GM18502 (cell line): ENCODE data around the gene PTPN18.
"Not testable (repeated sequence)": the region's sequence is repeated elsewhere in the genome, so short reads cannot be mapped to it uniquely, and the experiment has no call there.

Experiments used
- ATAC-seq: cut with Tn5 transposase; IDR thresholded peaks from one replicate; pipeline ENCODE4 v1.9.1; 2021; ENCODE audit warnings: mild to moderate bottlenecking; ENCODE audit not compliant: unreplicated experiment, poor library complexity

PTPN18 gene

GRCh38 chr2:130418845-130419244 is 63.0 kb downstream of the PTPN18 start:
- not testable (repeated sequence) for ATAC-seq
